Measurements from ENCODE around the gene MAP1B. TPM values are rescaled to one million over a fixed set of nuclear protein-coding genes. Genes with fewer than 3 reads are reported as not detected.

MAP1B gene
- total and polyA plus RNA-seq, 2 of the 4 experiments (the other 2 are of a cell fraction), result 41.1 to 183 TPM

- H2BK120ac ChIP-seq (ENCODE audit: low read depth, low read length), result no peak overlapping the region
- no peak overlapping the region for H2AK9ac ChIP-seq (replicated peaks; ENCODE audit: low read depth, low read length, poor library complexity)
- dilution Hi-C loops (cut with HindIII; ENCODE audit: low sequenced_read_pairs, unreplicated experiment) (no loop called here), intact Hi-C loops (cut with micrococcal nuclease) (no loop called here), in situ Hi-C loops (cut with MboI; ENCODE audit: low sequenced_read_pairs) (no loop called here)
- H2AK5ac ChIP-seq (ENCODE audit: low read depth, low read length), result no peak overlapping the region
- H4K5ac ChIP-seq (ENCODE audit: low read depth, low read length), result no peak overlapping the region
- H3K4ac ChIP-seq (ENCODE audit: low read depth, low read length), result no peak overlapping the region
- peaks cover 22 to 25% of the 10 kb centered on the region in 2 experiments for H3K79me1 ChIP-seq (ENCODE audit: low read depth in 1 of 2, low read length in 2 of 2)
- TF ChIP-seq FOS (IDR thresholded peaks at IDR 0.05; ENCODE audit: low read depth, low read length), result peak; percentile 55; the same call in 1 of the 2 replicates
- TF ChIP-seq BHLHE40 (IDR thresholded peaks at IDR 0.05; ENCODE audit: low read depth, low read length), result peak; percentile 58
- no peak for TF ChIP-seq CTCF (conservative IDR thresholded peaks at IDR 0.05; ENCODE audit: low read depth, low read length)
- no peak for TF ChIP-seq RAD21 (IDR thresholded peaks at IDR 0.05; ENCODE audit: low read length)
- no peak; the same call in 1 of the 2 replicates for TF ChIP-seq MAFK (IDR thresholded peaks at IDR 0.05; ENCODE audit: low read depth, low read length)
- TF ChIP-seq RCOR1 (IDR thresholded peaks at IDR 0.05; ENCODE audit: insufficient replicate concordance, low read length), result no peak
- peak; percentile 60 for TF ChIP-seq NFE2L2 (IDR thresholded peaks at IDR 0.05; ENCODE audit: low read depth, low read length)
- TF ChIP-seq USF2 (IDR thresholded peaks at IDR 0.05; ENCODE audit: low read depth, low read length), result no peak
- TF ChIP-seq MXI1 (IDR thresholded peaks at IDR 0.05; ENCODE audit: borderline replicate concordance, low read depth, low read length), result no peak
- TF ChIP-seq CEBPB (IDR thresholded peaks at IDR 0.05; ENCODE audit: low read depth, low read length), result peak; percentile 56; the same call in 1 of the 2 replicates
- no peak for TF ChIP-seq CHD1 (IDR thresholded peaks at IDR 0.05; ENCODE audit: low read depth, low read length)
- TF ChIP-seq POLR2A (IDR thresholded peaks at IDR 0.05; ENCODE audit: low read depth, low read length), result no peak
- TF ChIP-seq ELK1 (IDR thresholded peaks at IDR 0.05; ENCODE audit: borderline replicate concordance, low read depth, low read length), result no peak
- TF ChIP-seq SMC3 (IDR thresholded peaks at IDR 0.05; ENCODE audit: low read depth, low read length), result no peak
- no peak for TF ChIP-seq MAZ (IDR thresholded peaks at IDR 0.05; ENCODE audit: borderline replicate concordance, low read depth, low read length)
- TF ChIP-seq RFX5 (IDR thresholded peaks at IDR 0.05; ENCODE audit: low read depth, low read length), result no peak
- no peak overlapping the region for H3K23ac ChIP-seq (ENCODE audit: low read depth, low read length)
- no TSS peak for BruUV-seq (replicated peaks)
- no peak overlapping the region for H4K8ac ChIP-seq (ENCODE audit: low read depth in 2 of 2, low read length in 2 of 2)
- peaks cover 2% of the 10 kb centered on the region; the same call in 1 of the 2 replicates for H3K9me1 ChIP-seq (ENCODE audit: insufficient read depth, low read length)
- H2BK5ac ChIP-seq (ENCODE audit: low read depth, low read length, poor library complexity, severe bottlenecking), result no peak overlapping the region
- DNase-seq (peak; percentile 73), ATAC-seq (ENCODE audit: low read depth) (peak; percentile 82)
- no peak overlapping the region for H3K56ac ChIP-seq (ENCODE audit: extremely low read depth, insufficient read depth, low read length)
- CTCF ChIA-PET, result interaction anchor here (0.9 kb wide), 1 partner anchor 10 kb away, joined by 3 read pairs; no protein-coding TSS in a partner anchor
- H2AFZ ChIP-seq (replicated peaks; ENCODE audit: low read length, poor library complexity), result no peak overlapping the region
- H3K36me3 ChIP-seq (ENCODE audit: control insufficient read depth, insufficient read depth, low read length), result peaks cover 4% of the 10 kb centered on the region
- H3K4me3 ChIP-seq (ENCODE audit: insufficient read depth, low read depth, low read length), result no peak overlapping the region
- H3K4me2 ChIP-seq (ENCODE audit: low read depth, low read length), result no peak overlapping the region
- H2BK15ac ChIP-seq (ENCODE audit: low read depth, low read length), result no peak overlapping the region
- no peak overlapping the region for H3K18ac ChIP-seq (ENCODE audit: low read depth, low read length)
- no peaks in the 10 kb centered on the region for H4K20me1 ChIP-seq (ENCODE audit: insufficient read depth, low read length)
- H3K4me1 ChIP-seq (ENCODE audit: control insufficient read depth, insufficient read depth, low read length), result peaks cover 4% of the 10 kb centered on the region; the same call in 1 of the 2 replicates
- H3K9me3 ChIP-seq (ENCODE audit: control insufficient read depth, insufficient read depth, low read length), result no peaks in the 10 kb centered on the region
- H2BK20ac ChIP-seq (ENCODE audit: low read depth, low read length), result no peak overlapping the region
- H4K91ac ChIP-seq (ENCODE audit: insufficient read depth, low read depth, low read length), result no peak overlapping the region
- POLR2A ChIA-PET (ENCODE audit: unreplicated experiment), result no interaction called here
- H3K14ac ChIP-seq (replicated peaks; ENCODE audit: low read depth, low read length), result no peak overlapping the region
- H3K9ac ChIP-seq (ENCODE audit: low read depth, low read length), result no peak overlapping the region
- H3K27ac ChIP-seq (ENCODE audit: insufficient read depth, low read length), result no peak overlapping the region
- H3K27me3 ChIP-seq (ENCODE audit: control insufficient read depth, insufficient read depth, low read length), result no peaks in the 10 kb centered on the region
Measured at GRCh38 chr5:72234265-72234700, 127.0 kb downstream of the MAP1B start.
